H1 (cell line): Measurements from ENCODE around the gene NBPF3. TPM values are rescaled to one million over a fixed set of nuclear protein-coding genes. Genes with fewer than 3 reads are reported as not detected.

Experiments used
- TCF12 ChIP-seq: IDR thresholded peaks from 2 replicates; pipeline ENCODE4 v1.6.1; 2011; ENCODE audit warnings: low read depth, mild to moderate bottlenecking, low read length
- polyA plus RNA-seq, 7 experiments: library from polyadenylated mRNA; depleted of rRNA in 3 of 7; stranded (reverse) in 5 of 7; unstranded in 2 of 7; fragments of >200 nt in 5 of 7; fragments of 200-250 nt in 2 of 7; gene quantifications; 1 replicate in 5 of 7; 2 replicates in 1 of 7; 4 replicates in 1 of 7; pipeline versions ENCODE4 v1.2.1 to v1.2.3, GENCODE V29; 2011 to 2013; ENCODE audit warnings: missing spikeins in 2 of 7, mixed read lengths in 2 of 7
- total RNA-seq: library from RNA; stranded (reverse); fragmentation: NEBNext Ultra II Directional; extraction: Animal tissue kit (Norgen Biotek cat#: 25700); gene quantifications from 2 replicates; pipeline ENCODE4 v1.2.1, GENCODE V29; 2021
- TF ChIP-seq, protein P1 (sequence below): fragments of 300-600 bp; sonication (generic); IDR thresholded peaks from 2 replicates; pipeline ENCODE4 v1.7.1; 2012; ENCODE audit warnings: low read length, moderate library complexity, mild to moderate bottlenecking, inconsistent platforms; ENCODE audit not compliant: insufficient replicate concordance

Gene NBPF3
- total and polyA plus RNA-seq, 2 of the 8 experiments (the other 6 are each of a cell fraction or from before 2014, with no cell fraction given), result 3.8 to 4.3 TPM

DNA sequence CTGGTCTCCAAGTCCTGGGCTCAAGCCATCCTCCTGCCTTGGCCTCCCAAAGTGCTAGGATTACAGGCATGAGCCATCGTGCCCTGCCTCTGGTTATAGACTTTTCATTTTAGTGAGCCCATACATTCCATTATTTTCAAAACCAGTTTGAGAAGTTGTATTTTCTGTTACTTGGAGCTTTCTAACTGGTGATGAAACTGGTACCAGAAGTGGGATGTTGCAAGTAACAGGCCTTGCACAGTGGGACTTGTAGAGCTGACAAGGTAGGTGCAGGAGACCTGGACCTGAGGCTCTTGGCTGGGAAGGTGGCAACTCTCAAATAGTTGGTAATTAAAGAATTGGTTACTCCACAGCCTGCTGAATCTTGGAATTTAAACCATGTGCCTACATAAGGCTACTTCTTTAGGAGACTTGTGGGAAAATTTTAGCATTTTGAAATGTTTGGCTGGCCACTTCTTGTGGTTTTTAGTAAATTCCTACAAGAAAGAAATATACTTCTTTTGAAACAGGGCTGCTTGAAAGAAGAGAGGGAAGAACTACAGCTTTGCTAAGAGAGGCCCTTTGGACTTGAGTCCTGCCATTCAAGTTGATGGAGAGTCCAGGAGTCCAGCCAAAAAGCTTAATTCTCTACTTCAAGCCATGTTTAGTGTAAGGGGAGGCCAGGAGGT, 59.5 kb downstream of the NBPF3 start (continued):
- TF ChIP-seq, protein P1, sequence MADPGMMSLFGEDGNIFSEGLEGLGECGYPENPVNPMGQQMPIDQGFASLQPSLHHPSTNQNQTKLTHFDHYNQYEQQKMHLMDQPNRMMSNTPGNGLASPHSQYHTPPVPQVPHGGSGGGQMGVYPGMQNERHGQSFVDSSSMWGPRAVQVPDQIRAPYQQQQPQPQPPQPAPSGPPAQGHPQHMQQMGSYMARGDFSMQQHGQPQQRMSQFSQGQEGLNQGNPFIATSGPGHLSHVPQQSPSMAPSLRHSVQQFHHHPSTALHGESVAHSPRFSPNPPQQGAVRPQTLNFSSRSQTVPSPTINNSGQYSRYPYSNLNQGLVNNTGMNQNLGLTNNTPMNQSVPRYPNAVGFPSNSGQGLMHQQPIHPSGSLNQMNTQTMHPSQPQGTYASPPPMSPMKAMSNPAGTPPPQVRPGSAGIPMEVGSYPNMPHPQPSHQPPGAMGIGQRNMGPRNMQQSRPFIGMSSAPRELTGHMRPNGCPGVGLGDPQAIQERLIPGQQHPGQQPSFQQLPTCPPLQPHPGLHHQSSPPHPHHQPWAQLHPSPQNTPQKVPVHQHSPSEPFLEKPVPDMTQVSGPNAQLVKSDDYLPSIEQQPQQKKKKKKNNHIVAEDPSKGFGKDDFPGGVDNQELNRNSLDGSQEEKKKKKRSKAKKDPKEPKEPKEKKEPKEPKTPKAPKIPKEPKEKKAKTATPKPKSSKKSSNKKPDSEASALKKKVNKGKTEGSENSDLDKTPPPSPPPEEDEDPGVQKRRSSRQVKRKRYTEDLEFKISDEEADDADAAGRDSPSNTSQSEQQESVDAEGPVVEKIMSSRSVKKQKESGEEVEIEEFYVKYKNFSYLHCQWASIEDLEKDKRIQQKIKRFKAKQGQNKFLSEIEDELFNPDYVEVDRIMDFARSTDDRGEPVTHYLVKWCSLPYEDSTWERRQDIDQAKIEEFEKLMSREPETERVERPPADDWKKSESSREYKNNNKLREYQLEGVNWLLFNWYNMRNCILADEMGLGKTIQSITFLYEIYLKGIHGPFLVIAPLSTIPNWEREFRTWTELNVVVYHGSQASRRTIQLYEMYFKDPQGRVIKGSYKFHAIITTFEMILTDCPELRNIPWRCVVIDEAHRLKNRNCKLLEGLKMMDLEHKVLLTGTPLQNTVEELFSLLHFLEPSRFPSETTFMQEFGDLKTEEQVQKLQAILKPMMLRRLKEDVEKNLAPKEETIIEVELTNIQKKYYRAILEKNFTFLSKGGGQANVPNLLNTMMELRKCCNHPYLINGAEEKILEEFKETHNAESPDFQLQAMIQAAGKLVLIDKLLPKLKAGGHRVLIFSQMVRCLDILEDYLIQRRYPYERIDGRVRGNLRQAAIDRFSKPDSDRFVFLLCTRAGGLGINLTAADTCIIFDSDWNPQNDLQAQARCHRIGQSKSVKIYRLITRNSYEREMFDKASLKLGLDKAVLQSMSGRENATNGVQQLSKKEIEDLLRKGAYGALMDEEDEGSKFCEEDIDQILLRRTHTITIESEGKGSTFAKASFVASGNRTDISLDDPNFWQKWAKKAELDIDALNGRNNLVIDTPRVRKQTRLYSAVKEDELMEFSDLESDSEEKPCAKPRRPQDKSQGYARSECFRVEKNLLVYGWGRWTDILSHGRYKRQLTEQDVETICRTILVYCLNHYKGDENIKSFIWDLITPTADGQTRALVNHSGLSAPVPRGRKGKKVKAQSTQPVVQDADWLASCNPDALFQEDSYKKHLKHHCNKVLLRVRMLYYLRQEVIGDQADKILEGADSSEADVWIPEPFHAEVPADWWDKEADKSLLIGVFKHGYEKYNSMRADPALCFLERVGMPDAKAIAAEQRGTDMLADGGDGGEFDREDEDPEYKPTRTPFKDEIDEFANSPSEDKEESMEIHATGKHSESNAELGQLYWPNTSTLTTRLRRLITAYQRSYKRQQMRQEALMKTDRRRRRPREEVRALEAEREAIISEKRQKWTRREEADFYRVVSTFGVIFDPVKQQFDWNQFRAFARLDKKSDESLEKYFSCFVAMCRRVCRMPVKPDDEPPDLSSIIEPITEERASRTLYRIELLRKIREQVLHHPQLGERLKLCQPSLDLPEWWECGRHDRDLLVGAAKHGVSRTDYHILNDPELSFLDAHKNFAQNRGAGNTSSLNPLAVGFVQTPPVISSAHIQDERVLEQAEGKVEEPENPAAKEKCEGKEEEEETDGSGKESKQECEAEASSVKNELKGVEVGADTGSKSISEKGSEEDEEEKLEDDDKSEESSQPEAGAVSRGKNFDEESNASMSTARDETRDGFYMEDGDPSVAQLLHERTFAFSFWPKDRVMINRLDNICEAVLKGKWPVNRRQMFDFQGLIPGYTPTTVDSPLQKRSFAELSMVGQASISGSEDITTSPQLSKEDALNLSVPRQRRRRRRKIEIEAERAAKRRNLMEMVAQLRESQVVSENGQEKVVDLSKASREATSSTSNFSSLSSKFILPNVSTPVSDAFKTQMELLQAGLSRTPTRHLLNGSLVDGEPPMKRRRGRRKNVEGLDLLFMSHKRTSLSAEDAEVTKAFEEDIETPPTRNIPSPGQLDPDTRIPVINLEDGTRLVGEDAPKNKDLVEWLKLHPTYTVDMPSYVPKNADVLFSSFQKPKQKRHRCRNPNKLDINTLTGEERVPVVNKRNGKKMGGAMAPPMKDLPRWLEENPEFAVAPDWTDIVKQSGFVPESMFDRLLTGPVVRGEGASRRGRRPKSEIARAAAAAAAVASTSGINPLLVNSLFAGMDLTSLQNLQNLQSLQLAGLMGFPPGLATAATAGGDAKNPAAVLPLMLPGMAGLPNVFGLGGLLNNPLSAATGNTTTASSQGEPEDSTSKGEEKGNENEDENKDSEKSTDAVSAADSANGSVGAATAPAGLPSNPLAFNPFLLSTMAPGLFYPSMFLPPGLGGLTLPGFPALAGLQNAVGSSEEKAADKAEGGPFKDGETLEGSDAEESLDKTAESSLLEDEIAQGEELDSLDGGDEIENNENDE, result no peak
- TF ChIP-seq TCF12, result no peak
